Measurements from ENCODE around the gene PLA2G15.

DNA sequence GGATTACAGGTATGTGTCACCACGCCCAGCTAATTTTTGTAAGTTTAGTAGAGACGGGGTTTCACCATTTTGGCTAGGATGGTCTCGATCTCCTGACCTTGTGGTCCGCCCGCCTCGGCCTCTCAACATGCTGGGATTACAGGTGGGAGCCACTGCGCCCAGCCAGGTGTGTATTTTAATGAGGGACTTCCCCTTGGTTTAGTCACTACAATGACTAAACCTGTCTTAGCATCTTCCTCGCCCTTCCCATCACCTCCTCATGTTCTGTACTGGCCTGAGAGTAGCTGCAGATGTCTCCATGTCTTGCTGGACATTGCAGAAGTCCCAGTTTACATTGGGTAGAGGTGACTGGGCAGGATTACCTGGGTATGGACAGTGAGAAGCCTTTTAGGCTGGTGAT, 28.7 kb downstream of the PLA2G15 start:
- TF ChIP-seq, protein P1, sequence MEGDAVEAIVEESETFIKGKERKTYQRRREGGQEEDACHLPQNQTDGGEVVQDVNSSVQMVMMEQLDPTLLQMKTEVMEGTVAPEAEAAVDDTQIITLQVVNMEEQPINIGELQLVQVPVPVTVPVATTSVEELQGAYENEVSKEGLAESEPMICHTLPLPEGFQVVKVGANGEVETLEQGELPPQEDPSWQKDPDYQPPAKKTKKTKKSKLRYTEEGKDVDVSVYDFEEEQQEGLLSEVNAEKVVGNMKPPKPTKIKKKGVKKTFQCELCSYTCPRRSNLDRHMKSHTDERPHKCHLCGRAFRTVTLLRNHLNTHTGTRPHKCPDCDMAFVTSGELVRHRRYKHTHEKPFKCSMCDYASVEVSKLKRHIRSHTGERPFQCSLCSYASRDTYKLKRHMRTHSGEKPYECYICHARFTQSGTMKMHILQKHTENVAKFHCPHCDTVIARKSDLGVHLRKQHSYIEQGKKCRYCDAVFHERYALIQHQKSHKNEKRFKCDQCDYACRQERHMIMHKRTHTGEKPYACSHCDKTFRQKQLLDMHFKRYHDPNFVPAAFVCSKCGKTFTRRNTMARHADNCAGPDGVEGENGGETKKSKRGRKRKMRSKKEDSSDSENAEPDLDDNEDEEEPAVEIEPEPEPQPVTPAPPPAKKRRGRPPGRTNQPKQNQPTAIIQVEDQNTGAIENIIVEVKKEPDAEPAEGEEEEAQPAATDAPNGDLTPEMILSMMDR (IDR thresholded peaks at IDR 0.05): no peak
- no peak for TF ChIP-seq ZFX (IDR thresholded peaks at IDR 0.05; ENCODE audit: borderline replicate concordance)
